Measurements from ENCODE around the gene ERP44.

ERP44 gene

DNA sequence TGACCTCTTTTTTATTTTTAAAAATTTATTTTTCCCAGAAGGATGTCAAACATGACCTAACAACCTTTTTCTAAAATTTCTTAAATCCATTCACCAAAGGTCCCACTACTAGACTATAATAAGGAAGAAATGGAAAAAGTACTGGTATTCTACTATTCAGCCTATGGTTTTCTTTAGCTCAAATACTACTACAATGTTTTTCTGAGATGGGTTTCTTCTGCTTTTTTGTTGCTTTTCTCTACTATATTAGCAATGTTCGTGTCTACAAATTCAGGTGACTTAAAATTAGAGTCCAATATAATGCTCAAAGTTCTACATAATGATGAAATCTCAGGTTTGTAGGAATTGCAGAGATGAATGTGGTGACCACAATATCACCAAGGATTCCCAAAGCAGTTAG is 7.9 kb downstream of the ERP44 start:
- H3K79me2 ChIP-seq (ENCODE audit: insufficient read depth, low read length), result peaks cover 87% of the 10 kb centered on the region
- H3K27me3 ChIP-seq (ENCODE audit: insufficient read depth, low read length, poor library complexity), result no peaks in the 10 kb centered on the region
- no peak overlapping the region for H3K27ac ChIP-seq (ENCODE audit: low read length)
- no peak overlapping the region for H3K4me3 ChIP-seq (ENCODE audit: low read depth in 1 of 2, low read length in 2 of 2)
- H3K36me3 ChIP-seq (ENCODE audit: insufficient read depth, low read length), result no peaks in the 10 kb centered on the region
- no peak for TF ChIP-seq EZH2 (IDR thresholded peaks at IDR 0.05; ENCODE audit: borderline replicate concordance, low read depth, low read length, severe bottlenecking)
- TF ChIP-seq, protein P1, sequence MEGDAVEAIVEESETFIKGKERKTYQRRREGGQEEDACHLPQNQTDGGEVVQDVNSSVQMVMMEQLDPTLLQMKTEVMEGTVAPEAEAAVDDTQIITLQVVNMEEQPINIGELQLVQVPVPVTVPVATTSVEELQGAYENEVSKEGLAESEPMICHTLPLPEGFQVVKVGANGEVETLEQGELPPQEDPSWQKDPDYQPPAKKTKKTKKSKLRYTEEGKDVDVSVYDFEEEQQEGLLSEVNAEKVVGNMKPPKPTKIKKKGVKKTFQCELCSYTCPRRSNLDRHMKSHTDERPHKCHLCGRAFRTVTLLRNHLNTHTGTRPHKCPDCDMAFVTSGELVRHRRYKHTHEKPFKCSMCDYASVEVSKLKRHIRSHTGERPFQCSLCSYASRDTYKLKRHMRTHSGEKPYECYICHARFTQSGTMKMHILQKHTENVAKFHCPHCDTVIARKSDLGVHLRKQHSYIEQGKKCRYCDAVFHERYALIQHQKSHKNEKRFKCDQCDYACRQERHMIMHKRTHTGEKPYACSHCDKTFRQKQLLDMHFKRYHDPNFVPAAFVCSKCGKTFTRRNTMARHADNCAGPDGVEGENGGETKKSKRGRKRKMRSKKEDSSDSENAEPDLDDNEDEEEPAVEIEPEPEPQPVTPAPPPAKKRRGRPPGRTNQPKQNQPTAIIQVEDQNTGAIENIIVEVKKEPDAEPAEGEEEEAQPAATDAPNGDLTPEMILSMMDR (IDR thresholded peaks at IDR 0.05; ENCODE audit: borderline replicate concordance, extremely low read depth, low read length, poor library complexity, severe bottlenecking), result no peak
- ATAC-seq (ENCODE audit: insufficient read depth, low read depth), result no peak
- H3K4me1 ChIP-seq (ENCODE audit: insufficient read depth, low read length), result peaks cover 5% of the 10 kb centered on the region; the same call in 1 of the 2 replicates
- H3K9me3 ChIP-seq (ENCODE audit: insufficient read depth, low read length, severe bottlenecking), result no peaks in the 10 kb centered on the region
- H4K20me1 ChIP-seq (ENCODE audit: insufficient read depth, low read length), result peaks cover 18% of the 10 kb centered on the region; the same call in 1 of the 2 replicates
- DNase-seq, result no peak
- no peak overlapping the region for H2AFZ ChIP-seq (ENCODE audit: low read depth, low read length)
- no peak overlapping the region for H3K4me2 ChIP-seq (ENCODE audit: insufficient read depth, low read length)
- no peak overlapping the region for H3K9ac ChIP-seq (ENCODE audit: low read depth, low read length)

DNA sequence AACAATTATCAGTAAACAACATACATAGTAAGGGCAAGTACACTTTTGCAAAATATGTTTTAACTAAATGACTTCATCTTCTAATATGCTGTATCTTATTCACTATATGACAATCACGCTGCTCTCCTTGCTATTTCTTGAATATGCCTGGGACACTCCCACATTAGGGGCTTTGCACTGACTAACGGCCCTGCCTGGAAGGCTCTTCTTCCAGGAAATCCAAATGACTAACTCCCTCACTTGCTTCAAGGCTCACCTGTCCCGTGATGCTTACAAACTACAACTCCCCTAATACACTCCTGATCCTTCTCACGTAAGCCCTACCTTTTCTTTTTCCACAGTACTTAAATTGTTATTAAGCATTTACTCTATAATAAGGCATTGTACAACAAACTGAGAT is 10.6 kb downstream of the ERP44 start:
- no peak overlapping the region for H3K4me3 ChIP-seq (ENCODE audit: low read depth in 1 of 2, low read length in 2 of 2)
- no peak for ATAC-seq (ENCODE audit: insufficient read depth, low read depth)
- H3K79me2 ChIP-seq (ENCODE audit: insufficient read depth, low read length), result peaks cover 84% of the 10 kb centered on the region
- no peaks in the 10 kb centered on the region for H3K9me3 ChIP-seq (ENCODE audit: insufficient read depth, low read length, severe bottlenecking)
- H3K4me2 ChIP-seq (ENCODE audit: insufficient read depth, low read length), result no peak overlapping the region
- H3K36me3 ChIP-seq (ENCODE audit: insufficient read depth, low read length), result no peaks in the 10 kb centered on the region
- H3K4me1 ChIP-seq (ENCODE audit: insufficient read depth, low read length), result peaks cover 5% of the 10 kb centered on the region; the same call in 1 of the 2 replicates
- peaks cover 15% of the 10 kb centered on the region; the same call in 1 of the 2 replicates for H4K20me1 ChIP-seq (ENCODE audit: insufficient read depth, low read length)
- H2AFZ ChIP-seq (ENCODE audit: low read depth, low read length), result no peak overlapping the region
- H3K27ac ChIP-seq (ENCODE audit: low read length), result no peak overlapping the region
- no peaks in the 10 kb centered on the region for H3K27me3 ChIP-seq (ENCODE audit: insufficient read depth, low read length, poor library complexity)
- TF ChIP-seq EZH2 (IDR thresholded peaks at IDR 0.05; ENCODE audit: borderline replicate concordance, low read depth, low read length, severe bottlenecking), result no peak
- TF ChIP-seq, protein P1 (IDR thresholded peaks at IDR 0.05; ENCODE audit: borderline replicate concordance, extremely low read depth, low read length, poor library complexity, severe bottlenecking), result no peak
- DNase-seq, result no peak
- H3K9ac ChIP-seq (ENCODE audit: low read depth, low read length), result no peak overlapping the region

DNA sequence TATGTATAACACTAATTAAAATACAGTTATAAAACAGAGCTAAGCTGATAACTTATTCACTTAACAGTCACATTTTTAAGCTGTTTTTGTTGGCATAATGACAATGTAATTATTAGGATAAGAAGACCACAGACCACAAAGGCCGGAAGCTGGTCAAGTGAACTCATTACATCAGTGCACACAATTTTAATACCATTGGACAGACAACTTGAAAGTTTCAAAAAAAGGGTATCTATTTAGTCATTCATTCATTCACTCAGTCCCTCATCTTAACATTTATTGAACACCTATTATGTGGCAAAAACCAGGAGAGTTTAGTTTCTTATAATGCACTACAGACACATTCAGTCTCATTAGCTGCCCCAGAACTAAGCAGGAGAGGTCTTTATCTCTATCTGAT is 11.6 kb downstream of the ERP44 start:
- H3K27me3 ChIP-seq (ENCODE audit: insufficient read depth, low read length, poor library complexity), result no peaks in the 10 kb centered on the region
- H3K4me3 ChIP-seq (ENCODE audit: low read depth in 1 of 2, low read length in 2 of 2), result no peak overlapping the region
- no peaks in the 10 kb centered on the region for H3K36me3 ChIP-seq (ENCODE audit: insufficient read depth, low read length)
- H4K20me1 ChIP-seq (ENCODE audit: insufficient read depth, low read length), result peaks cover 19% of the 10 kb centered on the region; the same call in 1 of the 2 replicates
- no peak for DNase-seq
- no peaks in the 10 kb centered on the region for H3K9me3 ChIP-seq (ENCODE audit: insufficient read depth, low read length, severe bottlenecking)
- H2AFZ ChIP-seq (ENCODE audit: low read depth, low read length), result no peak overlapping the region
- peaks cover 5% of the 10 kb centered on the region; the same call in 1 of the 2 replicates for H3K4me1 ChIP-seq (ENCODE audit: insufficient read depth, low read length)
- peaks cover 84% of the 10 kb centered on the region for H3K79me2 ChIP-seq (ENCODE audit: insufficient read depth, low read length)
- no peak overlapping the region for H3K27ac ChIP-seq (ENCODE audit: low read length)
- H3K9ac ChIP-seq (ENCODE audit: low read depth, low read length), result no peak overlapping the region
- no peak for TF ChIP-seq EZH2 (IDR thresholded peaks at IDR 0.05; ENCODE audit: borderline replicate concordance, low read depth, low read length, severe bottlenecking)
- TF ChIP-seq, protein P1 (IDR thresholded peaks at IDR 0.05; ENCODE audit: borderline replicate concordance, extremely low read depth, low read length, poor library complexity, severe bottlenecking), result no peak
- H3K4me2 ChIP-seq (ENCODE audit: insufficient read depth, low read length), result no peak overlapping the region
- ATAC-seq (ENCODE audit: insufficient read depth, low read depth), result no peak
